Measurements from ENCODE around the gene GGTLC1. TPM values are rescaled to one million over a fixed set of nuclear protein-coding genes. Genes with fewer than 3 reads are reported as not detected.

The GGTLC1 gene
- total RNA-seq, 1 experiment from 2014 or later: not detected

DNA sequence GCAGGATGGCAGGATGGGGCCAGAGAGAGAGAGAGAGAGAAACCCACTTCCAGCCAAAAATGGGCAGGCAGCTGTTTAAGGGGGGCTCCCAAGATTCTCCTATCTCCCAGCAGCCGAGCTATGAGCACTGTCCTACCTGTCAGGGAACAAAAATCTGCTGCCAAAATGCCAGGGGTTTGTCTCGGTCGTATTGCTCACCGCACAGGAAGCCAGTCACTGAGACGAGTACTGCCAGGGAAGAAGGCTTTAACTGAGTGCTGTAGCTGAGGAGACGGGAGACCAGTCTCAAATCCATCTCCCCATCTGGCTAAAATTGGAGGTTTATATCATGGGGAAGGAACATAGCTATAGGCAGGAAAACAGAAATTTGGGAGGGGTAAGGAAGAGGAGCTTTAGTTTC lies 22.3 kb downstream of the GGTLC1 start:
- intact Hi-C loops (cut with micrococcal nuclease; ENCODE audit: unreplicated experiment): no loop called here
- no peak for TF ChIP-seq EZH2 (IDR thresholded peaks at IDR 0.05; ENCODE audit: borderline replicate concordance, low read depth, low read length, poor library complexity, severe bottlenecking)
- TF ChIP-seq, protein P1, sequence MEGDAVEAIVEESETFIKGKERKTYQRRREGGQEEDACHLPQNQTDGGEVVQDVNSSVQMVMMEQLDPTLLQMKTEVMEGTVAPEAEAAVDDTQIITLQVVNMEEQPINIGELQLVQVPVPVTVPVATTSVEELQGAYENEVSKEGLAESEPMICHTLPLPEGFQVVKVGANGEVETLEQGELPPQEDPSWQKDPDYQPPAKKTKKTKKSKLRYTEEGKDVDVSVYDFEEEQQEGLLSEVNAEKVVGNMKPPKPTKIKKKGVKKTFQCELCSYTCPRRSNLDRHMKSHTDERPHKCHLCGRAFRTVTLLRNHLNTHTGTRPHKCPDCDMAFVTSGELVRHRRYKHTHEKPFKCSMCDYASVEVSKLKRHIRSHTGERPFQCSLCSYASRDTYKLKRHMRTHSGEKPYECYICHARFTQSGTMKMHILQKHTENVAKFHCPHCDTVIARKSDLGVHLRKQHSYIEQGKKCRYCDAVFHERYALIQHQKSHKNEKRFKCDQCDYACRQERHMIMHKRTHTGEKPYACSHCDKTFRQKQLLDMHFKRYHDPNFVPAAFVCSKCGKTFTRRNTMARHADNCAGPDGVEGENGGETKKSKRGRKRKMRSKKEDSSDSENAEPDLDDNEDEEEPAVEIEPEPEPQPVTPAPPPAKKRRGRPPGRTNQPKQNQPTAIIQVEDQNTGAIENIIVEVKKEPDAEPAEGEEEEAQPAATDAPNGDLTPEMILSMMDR (conservative IDR thresholded peaks at IDR 0.05; ENCODE audit: low read depth, low read length): no peak
- Histone ChIP-seq H3K36me3 (ENCODE audit: insufficient read depth, low read length, poor library complexity, severe bottlenecking) (no peaks in the 10 kb centered on the region), H3K9me3 (ENCODE audit: low read depth, low read length, poor library complexity, severe bottlenecking) (peaks cover 14% of the 10 kb centered on the region), H3K27me3 (replicated peaks; ENCODE audit: insufficient read depth, low read depth, low read length, poor library complexity) (peaks cover 4% of the 10 kb centered on the region), H3K4me1 (ENCODE audit: insufficient read depth, low read length, poor library complexity, severe bottlenecking) (no peaks in the 10 kb centered on the region), H3K4me3 (ENCODE audit: low read depth, low read length, poor library complexity, severe bottlenecking) (no peak overlapping the region), H3K27ac (ENCODE audit: low read depth, low read length, poor library complexity, severe bottlenecking) (no peak overlapping the region)
- CTCF ChIA-PET: no interaction called here
- DNase-seq (ENCODE audit: low spot score): no peak
- BruUV-seq (replicated peaks): no TSS peak
- POLR2A ChIA-PET (ENCODE audit: low non-redundant PET): no interaction called here

DNA sequence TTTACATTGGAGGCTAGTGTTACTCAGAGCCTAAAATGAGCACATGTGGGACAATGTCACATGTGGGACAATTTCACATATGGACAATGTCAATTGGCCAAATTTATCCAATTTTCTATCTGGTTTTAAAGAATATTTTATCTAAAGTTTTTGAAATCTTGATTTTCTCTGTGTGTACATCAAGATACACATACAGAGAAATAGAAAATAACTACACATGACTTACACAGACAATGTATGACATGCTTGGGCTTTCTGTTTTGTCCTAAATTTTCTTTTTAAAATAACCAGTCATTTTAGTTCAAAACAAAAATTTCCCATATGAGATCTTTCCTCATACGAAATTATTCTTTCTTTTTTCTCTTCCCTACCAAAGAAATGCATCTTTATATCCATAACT lies 24.6 kb downstream of the GGTLC1 start:
- Histone ChIP-seq H3K36me3 (ENCODE audit: insufficient read depth, low read length, poor library complexity, severe bottlenecking) (no peaks in the 10 kb centered on the region), H3K27ac (ENCODE audit: low read depth, low read length, poor library complexity, severe bottlenecking) (no peak overlapping the region), H3K9me3 (ENCODE audit: low read depth, low read length, poor library complexity, severe bottlenecking) (peaks cover 14% of the 10 kb centered on the region), H3K27me3 (replicated peaks; ENCODE audit: insufficient read depth, low read depth, low read length, poor library complexity) (peaks cover 3% of the 10 kb centered on the region), H3K4me3 (ENCODE audit: low read depth, low read length, poor library complexity, severe bottlenecking) (no peak overlapping the region), H3K4me1 (ENCODE audit: insufficient read depth, low read length, poor library complexity, severe bottlenecking) (no peaks in the 10 kb centered on the region)
- ChIA-PET POLR2A (ENCODE audit: low non-redundant PET) (no interaction called here), CTCF (no interaction called here)
- no TSS peak for BruUV-seq (replicated peaks)
- TF ChIP-seq, protein P1 (conservative IDR thresholded peaks at IDR 0.05; ENCODE audit: low read depth, low read length): no peak
- no peak for TF ChIP-seq EZH2 (IDR thresholded peaks at IDR 0.05; ENCODE audit: borderline replicate concordance, low read depth, low read length, poor library complexity, severe bottlenecking)
- intact Hi-C loops (cut with micrococcal nuclease; ENCODE audit: unreplicated experiment): no loop called here
- no peak for DNase-seq (ENCODE audit: low spot score)

DNA sequence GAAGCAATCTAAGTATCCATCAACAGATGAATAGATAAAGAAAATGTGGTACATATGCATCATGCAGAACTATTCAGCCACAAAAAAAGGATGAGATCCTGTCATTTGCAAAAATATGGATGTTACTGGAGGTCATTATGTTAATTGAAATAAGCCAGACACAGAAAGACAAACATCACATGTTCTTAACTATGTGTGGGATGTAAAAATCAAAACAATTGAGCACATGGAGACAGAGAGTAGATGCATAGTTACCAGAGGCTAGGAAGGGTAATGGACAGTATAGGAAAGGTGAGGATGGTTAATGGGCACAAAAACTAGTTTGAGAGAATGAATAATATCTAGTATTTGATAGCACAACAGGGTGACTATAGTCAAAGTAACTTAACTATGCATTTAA lies 26.3 kb downstream of the GGTLC1 start:
- H3K27me3 ChIP-seq (replicated peaks; ENCODE audit: insufficient read depth, low read depth, low read length, poor library complexity): no peaks in the 10 kb centered on the region
- H3K4me1 ChIP-seq (ENCODE audit: insufficient read depth, low read length, poor library complexity, severe bottlenecking): no peaks in the 10 kb centered on the region
- no TSS peak for BruUV-seq (replicated peaks)
- H3K9me3 ChIP-seq (ENCODE audit: low read depth, low read length, poor library complexity, severe bottlenecking): peaks cover 14% of the 10 kb centered on the region
- DNase-seq (ENCODE audit: low spot score): no peak
- intact Hi-C loops (cut with micrococcal nuclease; ENCODE audit: unreplicated experiment): no loop called here
- TF ChIP-seq, protein P1 (conservative IDR thresholded peaks at IDR 0.05; ENCODE audit: low read depth, low read length): no peak
- no peak for TF ChIP-seq EZH2 (IDR thresholded peaks at IDR 0.05; ENCODE audit: borderline replicate concordance, low read depth, low read length, poor library complexity, severe bottlenecking)
- H3K27ac ChIP-seq (ENCODE audit: low read depth, low read length, poor library complexity, severe bottlenecking): no peak overlapping the region
- POLR2A ChIA-PET (ENCODE audit: low non-redundant PET): no interaction called here
- H3K36me3 ChIP-seq (ENCODE audit: insufficient read depth, low read length, poor library complexity, severe bottlenecking): no peaks in the 10 kb centered on the region
- no peak overlapping the region for H3K4me3 ChIP-seq (ENCODE audit: low read depth, low read length, poor library complexity, severe bottlenecking)
- CTCF ChIA-PET: no interaction called here
